CD4-positive, alpha-beta T cell treated with Interleukin-1 beta for 1 hour (primary cell): ENCODE data around the gene STRBP.

ENCODE experiments used
- DNase-seq, 2 donors: peaks; one replicate each; pipeline ENCODE4 v3.0.0-alpha.2; 2020 to 2022

Gene STRBP

GRCh38 chr9:123121457-123121856 lies 146.9 kb downstream of the STRBP start:
- no peak for DNase-seq

GRCh38 chr9:123120953-123121352 lies 147.4 kb downstream of the STRBP start:
- DNase-seq: no peak

- no peak for DNase-seq
Observed at GRCh38 chr9:123120131-123120530, 148.3 kb downstream of the STRBP start.

- DNase-seq: no peak
Observed at GRCh38 chr9:123119566-123119965, 148.8 kb downstream of the STRBP start.

- no peak for DNase-seq
Observed at GRCh38 chr9:123116036-123116435, 152.3 kb downstream of the STRBP start.

- no peak for DNase-seq
Observed at GRCh38 chr9:123115146-123115913, 153.1 kb downstream of the STRBP start.

- DNase-seq: no peak
Observed at GRCh38 chr9:123113185-123113584, 155.2 kb downstream of the STRBP start.

- DNase-seq: no peak
Observed at GRCh38 chr9:123112015-123112975, 156.1 kb downstream of the STRBP start.

- no peak for DNase-seq
Observed at GRCh38 chr9:123111427-123112014, 156.9 kb downstream of the STRBP start.

- DNase-seq: no peak
Observed at GRCh38 chr9:123109540-123110279, 158.7 kb downstream of the STRBP start.

GRCh38 chr9:123108976-123109375 lies 159.4 kb downstream of the STRBP start:
- DNase-seq: no peak

- no peak for DNase-seq
Observed at GRCh38 chr9:123107639-123108285, 160.6 kb downstream of the STRBP start.

GRCh38 chr9:123105490-123105889 lies 162.9 kb downstream of the STRBP start:
- DNase-seq: no peak

- no peak for DNase-seq
Observed at GRCh38 chr9:123104807-123105206, 163.6 kb downstream of the STRBP start.

GRCh38 chr9:123102375-123103113 lies 165.8 kb downstream of the STRBP start:
- DNase-seq: no peak

GRCh38 chr9:123099548-123099947 lies 168.8 kb downstream of the STRBP start:
- DNase-seq: no peak

GRCh38 chr9:123099042-123099441 lies 169.3 kb downstream of the STRBP start:
- DNase-seq: no peak

- DNase-seq: no peak
Observed at GRCh38 chr9:123098096-123098459, 170.3 kb downstream of the STRBP start.

- no peak for DNase-seq
Observed at GRCh38 chr9:123097430-123098095, 170.8 kb downstream of the STRBP start.

GRCh38 chr9:123096987-123097386 lies 171.4 kb downstream of the STRBP start:
- DNase-seq: no peak

GRCh38 chr9:123093141-123093540 lies 175.2 kb downstream of the STRBP start:
- no peak for DNase-seq
